ENCODE measurements around the gene FOLR3. TPM values are rescaled to one million over a fixed set of nuclear protein-coding genes. Genes with fewer than 3 reads are reported as not detected.

Gene FOLR3
- total and polyA plus RNA-seq, 8 donors: 0.40 TPM; not detected in 7

DNA sequence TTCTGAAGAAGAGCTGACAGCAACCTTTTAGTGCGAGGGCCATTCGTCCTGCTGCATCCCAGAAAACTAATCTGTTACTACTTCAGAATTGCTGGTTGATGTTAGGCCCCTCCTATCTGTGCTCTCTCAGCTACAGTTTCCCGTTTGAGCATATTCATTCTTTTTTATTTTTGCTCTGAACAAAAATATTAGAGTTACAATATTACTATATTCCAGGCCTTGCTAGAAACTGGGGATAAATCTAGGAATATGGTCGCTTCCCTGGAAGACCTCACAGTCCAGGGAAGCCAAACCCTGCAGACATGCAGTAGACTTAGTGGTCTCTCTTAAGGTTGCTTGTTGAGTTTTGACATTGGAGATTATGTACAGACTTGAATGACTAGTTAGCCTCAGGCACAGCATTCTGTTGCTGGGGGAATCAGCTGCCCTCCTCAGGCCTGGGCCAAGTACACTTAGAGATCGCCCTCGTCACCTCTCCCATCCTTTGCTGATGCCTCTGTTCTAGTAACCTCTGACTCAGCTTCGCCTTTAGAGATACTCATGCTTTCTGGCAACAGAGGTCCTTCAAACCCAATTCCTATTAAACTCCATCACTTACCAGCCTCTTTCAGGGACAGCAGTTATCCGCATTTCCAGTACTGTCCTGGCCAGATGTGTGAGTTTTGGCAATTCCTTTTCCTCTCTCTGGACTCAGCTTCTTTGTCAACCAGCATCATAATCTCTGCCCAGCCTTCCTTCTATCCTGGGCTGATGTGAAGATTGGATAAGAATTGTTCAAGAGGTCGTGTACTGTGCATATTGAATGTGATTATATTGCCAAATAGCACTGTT, 22.3 kb upstream of the FOLR3 start:
- Histone ChIP-seq H3K4me3 (peak overlapping the region; percentile 46 to 65 (median 54)), H3K27me3 (no peaks in the 10 kb centered on the region), H3K4me1 (peaks cover 5% of the 10 kb centered on the region in 3 donors), H3K9me3 (no peaks in the 10 kb centered on the region), H3K27ac (peak overlapping the region; percentile 89 to 99 (median 98)), H3K36me3 (no peaks in the 10 kb centered on the region)
- WGBS, 2 donors: 63 to 65% methylated on average over 9 of the region's 9 CpGs
- intact Hi-C loops (cut with DNase I): no loop called here
- DNase-seq (no peak), FAIRE-seq (no peak), ATAC-seq (no peak)
- TF ChIP-seq CTCF (IDR thresholded peaks at IDR 0.05): no peak

DNA sequence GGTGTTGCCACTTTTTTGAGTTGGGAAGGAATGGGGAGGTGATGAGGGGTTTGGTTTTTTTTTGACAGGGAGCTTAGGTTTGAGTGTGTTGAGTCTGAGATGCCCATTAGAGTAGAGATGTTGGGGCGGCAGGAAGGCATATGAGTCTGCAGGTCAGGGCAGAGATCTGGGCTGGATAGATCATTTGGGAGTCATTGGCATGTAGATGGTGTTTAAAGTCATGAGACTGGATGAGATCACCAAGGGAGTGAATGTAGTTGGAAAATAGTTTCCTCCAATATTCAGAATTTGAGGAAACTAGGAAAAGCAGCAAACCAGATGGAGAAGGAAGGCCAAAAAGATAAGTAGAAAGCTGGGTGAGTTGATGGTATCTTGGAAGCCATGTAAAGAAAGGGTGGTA, 21.0 kb upstream of the FOLR3 start:
- 82 to 93% methylated on average over 1 of the region's 1 CpG for WGBS, 2 donors
- Histone ChIP-seq H3K4me3 (no peak overlapping the region), H3K4me1 (peaks cover 5% of the 10 kb centered on the region in 3 donors), H3K27me3 (no peaks in the 10 kb centered on the region), H3K36me3 (no peaks in the 10 kb centered on the region), H3K27ac (no peak overlapping the region), H3K9me3 (no peaks in the 10 kb centered on the region)
- ATAC-seq (no peak), FAIRE-seq (no peak), DNase-seq (no peak)
- no peak for TF ChIP-seq CTCF (IDR thresholded peaks at IDR 0.05)
- intact Hi-C loops (cut with DNase I): no loop called here

GRCh38 chr11:72116019-72116755, 19.3 kb upstream of the FOLR3 start:
- Histone ChIP-seq H3K4me3 (no peak overlapping the region), H3K36me3 (no peaks in the 10 kb centered on the region), H3K9me3 (no peaks in the 10 kb centered on the region), H3K4me1 (peaks cover 5% of the 10 kb centered on the region in 3 donors), H3K27ac (no peak overlapping the region), H3K27me3 (no peaks in the 10 kb centered on the region)
- TF ChIP-seq CTCF (IDR thresholded peaks at IDR 0.05): no peak
- DNase-seq: no peak
- WGBS, 2 donors: 81 to 87% methylated on average over 6 of the region's 6 CpGs
- intact Hi-C loops (cut with DNase I): no loop called here
- FAIRE-seq: no peak
- no peak for ATAC-seq

GRCh38 chr11:72119198-72119597, 16.3 kb upstream of the FOLR3 start:
- FAIRE-seq (no peak), DNase-seq (no peak), ATAC-seq (no peak)
- WGBS, 2 donors: 69 to 78% methylated on average over 6 of the region's 6 CpGs
- TF ChIP-seq CTCF (IDR thresholded peaks at IDR 0.05): no peak
- H3K4me1 ChIP-seq: no peaks in the 10 kb centered on the region
- H3K27ac ChIP-seq: no peak overlapping the region
- no peaks in the 10 kb centered on the region for H3K36me3 ChIP-seq
- no peak overlapping the region for H3K4me3 ChIP-seq
- intact Hi-C loops (cut with DNase I): no loop called here
- no peaks in the 10 kb centered on the region for H3K9me3 ChIP-seq
- no peaks in the 10 kb centered on the region for H3K27me3 ChIP-seq

DNA sequence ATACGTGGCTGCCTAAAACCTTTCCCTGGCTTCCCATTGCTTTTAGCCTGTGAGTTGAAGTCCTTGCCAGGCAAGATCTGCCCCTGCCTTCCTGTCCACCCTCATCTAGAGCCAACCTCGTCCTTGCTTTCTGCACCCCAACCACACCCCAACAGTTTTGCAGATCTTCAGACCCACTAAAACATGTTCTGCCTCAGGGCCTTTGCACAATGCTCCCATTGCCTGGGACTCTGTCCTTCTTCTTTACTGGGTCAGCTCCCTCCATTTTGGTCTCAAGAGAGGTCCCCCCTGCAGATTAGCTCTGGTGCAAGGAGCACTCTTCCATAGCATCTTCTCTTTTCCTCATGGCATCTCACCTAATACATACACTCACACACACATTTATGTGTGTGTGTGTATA, 14.6 kb upstream of the FOLR3 start:
- Histone ChIP-seq H3K4me1 (no peaks in the 10 kb centered on the region), H3K27ac (no peak overlapping the region), H3K4me3 (no peak overlapping the region), H3K36me3 (no peaks in the 10 kb centered on the region), H3K9me3 (no peaks in the 10 kb centered on the region), H3K27me3 (no peaks in the 10 kb centered on the region)
- DNase-seq (no peak), FAIRE-seq (no peak), ATAC-seq (no peak)
- TF ChIP-seq CTCF (IDR thresholded peaks at IDR 0.05): no peak
- 59 to 79% methylated on average over 2 of the region's 2 CpGs for WGBS, 2 donors
- intact Hi-C loops (cut with DNase I): no loop called here
